ENCODE results near the gene WHAMM. TPM values are rescaled to one million over a fixed set of nuclear protein-coding genes. Genes with fewer than 3 reads are reported as not detected.
"Not testable (repeated sequence)": the region's sequence is repeated elsewhere in the genome, so short reads cannot be mapped to it uniquely, and the experiment has no call there.

The WHAMM gene
- total RNA-seq, 1 donor from 2014 or later, result 9.3 TPM

DNA sequence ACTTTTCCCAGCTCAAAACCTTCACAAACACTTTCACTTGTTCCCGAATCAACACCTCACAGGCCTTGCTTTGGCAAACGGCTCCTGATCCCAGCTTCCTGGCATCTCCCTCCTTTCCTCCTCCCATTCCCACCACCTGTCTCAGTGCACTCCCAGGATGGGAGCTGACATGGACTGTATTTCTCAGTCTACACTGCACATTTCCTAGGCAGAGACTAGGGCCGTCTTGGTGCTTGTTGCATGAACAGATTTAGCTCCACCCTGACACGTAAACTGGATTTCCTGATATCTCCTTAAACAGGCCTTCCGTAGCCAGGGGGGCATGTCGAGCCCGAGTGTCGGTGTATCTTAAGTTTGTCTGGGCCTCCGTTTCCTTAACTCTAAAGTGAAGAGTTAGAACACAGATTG, 790 bp upstream of the WHAMM start:
- peak overlapping the region; percentile 74 to 87 for H3K4me3 ChIP-seq
- intact Hi-C loops (cut with DNase I), result no loop called here
- peaks cover 0 to under 1% of the 10 kb centered on the region in 2 donors for H3K36me3 ChIP-seq
- no peaks in the 10 kb centered on the region for H3K9me3 ChIP-seq
- no peaks in the 10 kb centered on the region for H3K27me3 ChIP-seq
- H3K27ac ChIP-seq, result peak overlapping the region; percentile 98
- H3K4me1 ChIP-seq, result peaks cover 24% of the 10 kb centered on the region
- no peak for DNase-seq (ENCODE audit: extremely low spot score in 2 of 2)
- TF ChIP-seq, protein P1, sequence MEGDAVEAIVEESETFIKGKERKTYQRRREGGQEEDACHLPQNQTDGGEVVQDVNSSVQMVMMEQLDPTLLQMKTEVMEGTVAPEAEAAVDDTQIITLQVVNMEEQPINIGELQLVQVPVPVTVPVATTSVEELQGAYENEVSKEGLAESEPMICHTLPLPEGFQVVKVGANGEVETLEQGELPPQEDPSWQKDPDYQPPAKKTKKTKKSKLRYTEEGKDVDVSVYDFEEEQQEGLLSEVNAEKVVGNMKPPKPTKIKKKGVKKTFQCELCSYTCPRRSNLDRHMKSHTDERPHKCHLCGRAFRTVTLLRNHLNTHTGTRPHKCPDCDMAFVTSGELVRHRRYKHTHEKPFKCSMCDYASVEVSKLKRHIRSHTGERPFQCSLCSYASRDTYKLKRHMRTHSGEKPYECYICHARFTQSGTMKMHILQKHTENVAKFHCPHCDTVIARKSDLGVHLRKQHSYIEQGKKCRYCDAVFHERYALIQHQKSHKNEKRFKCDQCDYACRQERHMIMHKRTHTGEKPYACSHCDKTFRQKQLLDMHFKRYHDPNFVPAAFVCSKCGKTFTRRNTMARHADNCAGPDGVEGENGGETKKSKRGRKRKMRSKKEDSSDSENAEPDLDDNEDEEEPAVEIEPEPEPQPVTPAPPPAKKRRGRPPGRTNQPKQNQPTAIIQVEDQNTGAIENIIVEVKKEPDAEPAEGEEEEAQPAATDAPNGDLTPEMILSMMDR (IDR thresholded peaks at IDR 0.05), result no peak
- TF ChIP-seq POLR2AphosphoS5 (IDR thresholded peaks at IDR 0.05; ENCODE audit: insufficient read depth in 1 of 2, low read depth in 1 of 2) (no peak), POLR2A (IDR thresholded peaks at IDR 0.05) (no peak)

DNA sequence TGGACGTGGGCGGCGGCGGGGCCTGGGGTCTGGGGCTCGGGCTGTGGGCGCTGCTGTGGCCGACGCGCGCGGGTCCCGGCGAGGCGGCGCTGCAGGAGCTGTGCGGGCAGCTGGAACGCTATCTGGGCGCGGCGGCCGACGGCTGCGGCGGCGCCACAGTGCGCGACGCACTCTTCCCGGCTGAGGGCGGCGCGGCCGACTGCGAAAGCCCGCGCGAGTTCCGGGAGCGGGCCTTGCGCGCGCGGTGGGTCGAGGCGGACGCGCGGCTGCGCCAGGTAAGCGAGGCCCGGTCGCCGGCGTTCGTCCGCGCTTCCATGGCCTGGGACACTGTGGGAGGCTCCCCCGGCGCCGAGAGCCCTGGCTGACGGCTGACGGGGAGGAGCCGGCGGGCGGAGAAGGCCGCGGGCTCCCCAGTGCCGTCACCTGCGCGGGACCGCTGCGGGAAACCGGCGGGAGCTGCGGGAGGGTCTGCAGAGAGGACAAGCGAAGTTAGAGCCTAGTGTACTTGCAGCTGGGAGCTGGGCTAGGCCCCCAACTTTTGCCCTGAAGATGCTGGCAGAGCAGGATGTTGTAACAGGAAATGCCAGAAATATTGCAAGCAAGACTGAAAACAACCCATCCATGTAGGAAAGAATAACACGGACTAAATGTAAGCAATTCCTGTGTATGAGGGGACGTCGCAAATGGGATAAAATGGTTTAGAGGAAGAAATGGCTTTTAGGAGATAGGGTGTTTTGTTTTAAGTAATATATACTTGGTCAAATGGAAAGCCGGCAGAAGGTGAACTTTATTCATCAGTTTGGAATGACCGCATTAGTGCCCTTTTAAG, 847 bp downstream of the WHAMM start:
- H3K27ac ChIP-seq, result peak overlapping the region; percentile 98
- H3K4me1 ChIP-seq, result peaks cover 24% of the 10 kb centered on the region
- no peak for TF ChIP-seq POLR2A (IDR thresholded peaks at IDR 0.05)
- TF ChIP-seq, protein P1 (IDR thresholded peaks at IDR 0.05), result no peak
- peak in 1 of 2 donors; percentile 36 for TF ChIP-seq POLR2AphosphoS5 (IDR thresholded peaks at IDR 0.05; ENCODE audit: insufficient read depth in 1 of 2, low read depth in 1 of 2)
- no peaks in the 10 kb centered on the region for H3K9me3 ChIP-seq
- intact Hi-C loops (cut with DNase I), result no loop called here
- peak overlapping the region; percentile 74 to 87 for H3K4me3 ChIP-seq
- H3K27me3 ChIP-seq, result no peaks in the 10 kb centered on the region
- no peak for DNase-seq (ENCODE audit: extremely low spot score in 2 of 2)
- H3K36me3 ChIP-seq, result peaks cover 0 to 16% of the 10 kb centered on the region in 2 donors

DNA sequence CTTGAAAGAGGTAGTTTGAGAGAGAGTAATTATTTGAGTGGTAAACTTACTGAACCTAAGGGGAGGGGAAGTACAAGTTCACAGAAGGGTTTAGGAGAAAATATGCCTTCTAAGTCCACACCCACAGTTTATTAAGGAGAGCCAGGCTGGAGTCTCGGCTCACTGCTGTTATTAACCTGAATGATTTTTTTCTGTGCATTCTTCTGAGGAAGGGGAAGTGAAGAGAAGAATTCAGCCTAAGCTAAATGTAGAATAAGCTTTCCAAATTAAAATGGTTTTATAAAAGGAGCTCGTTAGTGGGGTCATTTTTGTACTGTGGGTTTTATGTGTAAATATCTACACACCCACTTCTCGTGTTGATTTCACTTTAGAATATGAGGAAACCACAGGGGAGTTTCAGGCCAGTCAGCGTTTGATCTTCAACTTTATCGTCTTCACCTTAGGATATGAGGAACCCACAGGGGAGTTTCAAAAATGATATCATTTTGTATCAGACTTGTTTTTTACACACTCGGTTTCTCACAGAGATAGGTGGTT, 1.5 kb downstream of the WHAMM start:
- H3K27me3 ChIP-seq, result no peaks in the 10 kb centered on the region
- H3K9me3 ChIP-seq, result no peaks in the 10 kb centered on the region
- TF ChIP-seq POLR2A (IDR thresholded peaks at IDR 0.05) (no peak), POLR2AphosphoS5 (IDR thresholded peaks at IDR 0.05; ENCODE audit: insufficient read depth in 1 of 2, low read depth in 1 of 2) (no peak)
- TF ChIP-seq, protein P1 (IDR thresholded peaks at IDR 0.05), result no peak
- intact Hi-C loops (cut with DNase I), result no loop called here
- H3K36me3 ChIP-seq, result peaks cover 0 to 21% of the 10 kb centered on the region in 2 donors
- peaks cover 24% of the 10 kb centered on the region for H3K4me1 ChIP-seq
- no peak for DNase-seq (ENCODE audit: extremely low spot score in 2 of 2)
- H3K27ac ChIP-seq, result peak overlapping the region; percentile 98
- H3K4me3 ChIP-seq, result peak overlapping the region; percentile 74 to 87

DNA sequence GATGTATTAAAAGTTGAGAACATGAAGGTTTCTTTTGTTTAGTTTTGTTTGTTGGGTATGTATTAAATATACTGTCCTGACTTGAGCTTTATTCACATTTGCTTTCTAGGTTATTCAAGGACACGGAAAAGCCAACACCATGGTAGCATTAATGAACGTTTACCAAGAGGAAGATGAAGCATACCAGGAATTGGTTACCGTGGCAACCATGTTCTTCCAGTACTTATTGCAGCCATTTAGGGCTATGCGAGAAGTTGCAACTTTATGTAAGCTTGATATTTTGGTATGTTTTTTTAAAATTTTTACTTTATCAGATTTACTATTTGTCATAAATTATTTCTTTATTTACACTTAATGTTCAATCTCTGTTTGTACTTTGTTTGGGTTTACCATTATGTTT, 3.6 kb downstream of the WHAMM start:
- H3K4me1 ChIP-seq, result peaks cover 24% of the 10 kb centered on the region
- intact Hi-C loops (cut with DNase I), result no loop called here
- H3K9me3 ChIP-seq, result no peaks in the 10 kb centered on the region
- no peak for DNase-seq (ENCODE audit: extremely low spot score in 2 of 2)
- H3K36me3 ChIP-seq, result peaks cover under 1 to 36% of the 10 kb centered on the region in 2 donors
- no peak overlapping the region for H3K27ac ChIP-seq
- TF ChIP-seq, protein P1 (IDR thresholded peaks at IDR 0.05), result no peak
- no peak for TF ChIP-seq POLR2AphosphoS5 (IDR thresholded peaks at IDR 0.05; ENCODE audit: insufficient read depth in 1 of 2, low read depth in 1 of 2)
- no peak for TF ChIP-seq POLR2A (IDR thresholded peaks at IDR 0.05)
- no peaks in the 10 kb centered on the region for H3K27me3 ChIP-seq
- H3K4me3 ChIP-seq, result no peak overlapping the region

DNA sequence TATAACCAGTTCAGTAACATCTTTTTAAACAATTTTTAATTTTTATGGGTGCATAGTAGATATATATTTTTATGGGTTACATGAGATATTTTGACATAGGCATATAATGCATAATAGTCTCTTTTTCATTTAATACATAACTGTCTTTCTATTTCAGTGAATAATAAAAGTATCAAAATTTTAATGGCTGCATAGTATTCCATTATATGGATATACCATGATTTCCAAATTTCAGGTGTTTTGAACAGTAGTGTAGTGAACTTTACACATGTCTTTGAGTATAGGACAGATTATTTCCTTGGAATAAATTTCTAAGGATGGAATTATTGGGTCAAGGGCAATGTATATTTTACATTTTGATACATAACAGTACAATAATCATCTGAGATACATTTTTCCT, 10.7 kb downstream of the WHAMM start:
- Histone ChIP-seq H3K4me3 (no peak overlapping the region), H3K27me3 (no peaks in the 10 kb centered on the region), H3K9me3 (no peaks in the 10 kb centered on the region), H3K27ac (no peak overlapping the region), H3K36me3 (peaks cover 3 to 79% of the 10 kb centered on the region in 2 donors), H3K4me1 (no peaks in the 10 kb centered on the region)
- TF ChIP-seq, protein P1 (IDR thresholded peaks at IDR 0.05), result no peak
- no peak for TF ChIP-seq POLR2A (IDR thresholded peaks at IDR 0.05)
- TF ChIP-seq POLR2AphosphoS5 (IDR thresholded peaks at IDR 0.05; ENCODE audit: insufficient read depth in 1 of 2, low read depth in 1 of 2), result no peak
- no peak for DNase-seq (ENCODE audit: extremely low spot score in 2 of 2)
- intact Hi-C loops (cut with DNase I), result no loop called here

DNA sequence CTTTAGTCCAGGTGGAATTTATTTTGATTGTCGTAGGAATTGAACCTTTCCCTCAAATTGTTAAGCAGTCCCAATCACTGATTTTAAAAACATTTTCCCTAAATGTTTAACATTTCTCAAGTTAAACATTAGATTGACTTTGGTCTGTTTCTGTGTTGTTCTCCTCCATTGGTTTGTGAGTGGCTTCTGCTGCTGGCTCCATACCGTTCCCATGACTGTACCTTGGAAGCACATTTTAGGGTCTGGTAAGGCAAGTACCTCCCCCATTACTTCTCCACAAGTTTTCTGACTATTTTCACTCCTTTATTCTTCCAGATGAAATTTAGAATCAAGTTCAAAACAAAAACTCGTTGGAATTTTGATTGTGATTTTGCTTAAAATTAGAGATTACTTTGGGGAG, 12.0 kb downstream of the WHAMM start:
- not testable (repeated sequence) for H3K27me3 ChIP-seq

DNA sequence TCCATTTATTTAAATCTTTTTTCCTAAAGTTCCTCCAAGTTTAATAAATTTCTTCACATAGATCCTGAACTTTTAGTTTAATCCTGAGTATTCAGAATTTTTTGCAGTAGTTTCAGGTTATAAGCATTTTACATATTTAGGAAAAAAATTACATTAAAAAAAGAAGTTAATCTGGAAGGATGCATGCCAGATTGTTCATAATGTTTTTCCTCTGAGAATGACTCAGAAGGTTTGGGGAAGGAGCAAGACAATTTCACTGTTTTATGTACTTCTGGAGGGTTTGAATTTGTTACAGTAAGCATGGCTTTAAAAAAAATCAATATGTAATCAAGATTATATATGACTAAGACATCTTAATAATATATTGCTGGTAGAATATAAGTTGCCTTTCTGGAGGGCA, 12.4 kb downstream of the WHAMM start:
- H3K4me1 ChIP-seq; intact Hi-C loops (cut with DNase I); H3K27ac ChIP-seq; H3K4me3 ChIP-seq; H3K9me3 ChIP-seq; DNase-seq (ENCODE audit: extremely low spot score in 2 of 2); H3K27me3 ChIP-seq: not testable (repeated sequence)
- H3K36me3 ChIP-seq, result peaks cover 3 to 85% of the 10 kb centered on the region in 2 donors

More for the DNA sequence above, 12.0 kb downstream of the WHAMM start:
- H3K4me3 ChIP-seq; H3K27ac ChIP-seq; DNase-seq (ENCODE audit: extremely low spot score in 2 of 2); intact Hi-C loops (cut with DNase I); H3K4me1 ChIP-seq; H3K9me3 ChIP-seq: not testable (repeated sequence)
- H3K36me3 ChIP-seq, result peaks cover 3 to 85% of the 10 kb centered on the region in 2 donors

All from vagina (tissue), 2 donors.